ENCODE results near the gene COBLL1. TPM values are rescaled to one million over a fixed set of nuclear protein-coding genes. Genes with fewer than 3 reads are reported as not detected.

Gene COBLL1
- total RNA-seq, 1 experiment from 2014 or later, result 8.0 TPM

GRCh38 chr2:164696634-164697033 lies 145.0 kb downstream of the COBLL1 start:
- no peak overlapping the region for H3K27ac ChIP-seq
- TF ChIP-seq EZH2 (IDR thresholded peaks at IDR 0.05; ENCODE audit: low read depth) (no peak), CTCF (conservative IDR thresholded peaks at IDR 0.05) (no peak)
- POLR2A ChIA-PET (ENCODE audit: unreplicated experiment), result no interaction called here

GRCh38 chr2:164694275-164694695 lies 147.3 kb downstream of the COBLL1 start:
- no peaks in the 10 kb centered on the region for H3K27me3 ChIP-seq (ENCODE audit: insufficient read depth, low read depth)
- CTCF ChIA-PET, result no interaction called here
- H2AFZ ChIP-seq, result no peak overlapping the region
- H3K4me2 ChIP-seq, result no peak overlapping the region
- intact Hi-C loops (cut with micrococcal nuclease; ENCODE audit: unreplicated experiment), result no loop called here
- no peaks in the 10 kb centered on the region for H3F3A ChIP-seq (ENCODE audit: insufficient read depth, low read depth)
- no TSS peak for BruUV-seq (replicated peaks)
- no peaks in the 10 kb centered on the region for H4K20me1 ChIP-seq (ENCODE audit: insufficient read depth)
- H3K4me1 ChIP-seq (replicated peaks; ENCODE audit: insufficient read depth), result no peaks in the 10 kb centered on the region
- H3K27ac ChIP-seq, result no peak overlapping the region
- no peaks in the 10 kb centered on the region for H3K36me3 ChIP-seq (ENCODE audit: low read depth)
- H3K9me2 ChIP-seq (ENCODE audit: insufficient read depth), result no peaks in the 10 kb centered on the region
- TF ChIP-seq CTCF (conservative IDR thresholded peaks at IDR 0.05) (no peak), EZH2 (IDR thresholded peaks at IDR 0.05; ENCODE audit: low read depth) (no peak)
- no peaks in the 10 kb centered on the region for H3K9me3 ChIP-seq (ENCODE audit: insufficient read depth, low read depth)
- no peaks in the 10 kb centered on the region for H3K79me2 ChIP-seq (ENCODE audit: low read depth)
- DNase-seq, result no peak
- H3K4me3 ChIP-seq, result no peak overlapping the region
- POLR2A ChIA-PET (ENCODE audit: unreplicated experiment), result no interaction called here

More at GRCh38 chr2:164696634-164697033, 145.0 kb downstream of the COBLL1 start:
- H3K4me3 ChIP-seq, result no peak overlapping the region
- H3K9me3 ChIP-seq (ENCODE audit: insufficient read depth, low read depth), result no peaks in the 10 kb centered on the region
- H3K79me2 ChIP-seq (ENCODE audit: low read depth), result no peaks in the 10 kb centered on the region
- DNase-seq, result no peak
- no peaks in the 10 kb centered on the region for H3K9me2 ChIP-seq (ENCODE audit: insufficient read depth)
- BruUV-seq (replicated peaks), result no TSS peak
- no peaks in the 10 kb centered on the region for H3K4me1 ChIP-seq (replicated peaks; ENCODE audit: insufficient read depth)
- H3F3A ChIP-seq (ENCODE audit: insufficient read depth, low read depth), result no peaks in the 10 kb centered on the region
- no peaks in the 10 kb centered on the region for H3K27me3 ChIP-seq (ENCODE audit: insufficient read depth, low read depth)
- no peak overlapping the region for H2AFZ ChIP-seq
- intact Hi-C loops (cut with micrococcal nuclease; ENCODE audit: unreplicated experiment), result no loop called here
- CTCF ChIA-PET, result no interaction called here
- no peak overlapping the region for H3K4me2 ChIP-seq
- no peaks in the 10 kb centered on the region for H3K36me3 ChIP-seq (ENCODE audit: low read depth)
- H4K20me1 ChIP-seq (ENCODE audit: insufficient read depth), result no peaks in the 10 kb centered on the region

- no peak overlapping the region for H3K4me3 ChIP-seq
- no peak for TF ChIP-seq EZH2 (IDR thresholded peaks at IDR 0.05; ENCODE audit: low read depth)
- TF ChIP-seq CTCF (conservative IDR thresholded peaks at IDR 0.05), result no peak
- no peaks in the 10 kb centered on the region for H3K36me3 ChIP-seq (ENCODE audit: low read depth)
- CTCF ChIA-PET, result no interaction called here
- no TSS peak for BruUV-seq (replicated peaks)
- H2AFZ ChIP-seq, result no peak overlapping the region
- no peaks in the 10 kb centered on the region for H3K9me3 ChIP-seq (ENCODE audit: insufficient read depth, low read depth)
- no peak overlapping the region for H3K27ac ChIP-seq
- no peaks in the 10 kb centered on the region for H3K9me2 ChIP-seq (ENCODE audit: insufficient read depth)
- H3K4me1 ChIP-seq (replicated peaks; ENCODE audit: insufficient read depth), result no peaks in the 10 kb centered on the region
- no peaks in the 10 kb centered on the region for H3K27me3 ChIP-seq (ENCODE audit: insufficient read depth, low read depth)
- intact Hi-C loops (cut with micrococcal nuclease; ENCODE audit: unreplicated experiment), result no loop called here
- no peaks in the 10 kb centered on the region for H4K20me1 ChIP-seq (ENCODE audit: insufficient read depth)
- POLR2A ChIA-PET (ENCODE audit: unreplicated experiment), result no interaction called here
- no peak overlapping the region for H3K4me2 ChIP-seq
- DNase-seq, result no peak
- no peaks in the 10 kb centered on the region for H3K79me2 ChIP-seq (ENCODE audit: low read depth)
- no peaks in the 10 kb centered on the region for H3F3A ChIP-seq (ENCODE audit: insufficient read depth, low read depth)
Measured at GRCh38 chr2:164693834-164694233, 147.8 kb downstream of the COBLL1 start.
